Measurements from ENCODE around the gene ITGBL1.

The ITGBL1 gene

DNA sequence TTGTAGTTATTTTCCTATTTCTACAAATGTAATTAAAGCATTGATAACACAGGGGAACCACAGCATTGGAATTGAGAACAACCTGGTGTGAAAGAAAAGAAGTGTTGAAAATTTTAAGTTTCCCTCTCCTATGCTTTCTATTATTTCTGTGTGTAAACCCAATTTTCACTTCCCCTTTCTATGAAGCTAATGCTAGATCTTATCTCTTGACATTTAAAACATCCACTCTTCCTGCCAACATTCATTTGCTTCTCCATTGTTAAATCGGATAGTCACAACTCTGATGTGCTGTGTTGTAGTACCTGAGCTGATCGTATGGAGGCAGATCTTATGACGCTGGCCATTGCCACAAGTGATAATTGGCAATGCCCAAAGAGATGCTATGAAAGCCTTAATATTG lies 203.0 kb downstream of the ITGBL1 start:
- H3F3A ChIP-seq (ENCODE audit: insufficient read depth, low read length), result no peaks in the 10 kb centered on the region
- no peaks in the 10 kb centered on the region for H3K36me3 ChIP-seq (ENCODE audit: insufficient read depth, low read length)
- TF ChIP-seq EZH2 (IDR thresholded peaks at IDR 0.05; ENCODE audit: borderline replicate concordance, low read length), result no peak
- TF ChIP-seq, protein P1, sequence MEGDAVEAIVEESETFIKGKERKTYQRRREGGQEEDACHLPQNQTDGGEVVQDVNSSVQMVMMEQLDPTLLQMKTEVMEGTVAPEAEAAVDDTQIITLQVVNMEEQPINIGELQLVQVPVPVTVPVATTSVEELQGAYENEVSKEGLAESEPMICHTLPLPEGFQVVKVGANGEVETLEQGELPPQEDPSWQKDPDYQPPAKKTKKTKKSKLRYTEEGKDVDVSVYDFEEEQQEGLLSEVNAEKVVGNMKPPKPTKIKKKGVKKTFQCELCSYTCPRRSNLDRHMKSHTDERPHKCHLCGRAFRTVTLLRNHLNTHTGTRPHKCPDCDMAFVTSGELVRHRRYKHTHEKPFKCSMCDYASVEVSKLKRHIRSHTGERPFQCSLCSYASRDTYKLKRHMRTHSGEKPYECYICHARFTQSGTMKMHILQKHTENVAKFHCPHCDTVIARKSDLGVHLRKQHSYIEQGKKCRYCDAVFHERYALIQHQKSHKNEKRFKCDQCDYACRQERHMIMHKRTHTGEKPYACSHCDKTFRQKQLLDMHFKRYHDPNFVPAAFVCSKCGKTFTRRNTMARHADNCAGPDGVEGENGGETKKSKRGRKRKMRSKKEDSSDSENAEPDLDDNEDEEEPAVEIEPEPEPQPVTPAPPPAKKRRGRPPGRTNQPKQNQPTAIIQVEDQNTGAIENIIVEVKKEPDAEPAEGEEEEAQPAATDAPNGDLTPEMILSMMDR (IDR thresholded peaks at IDR 0.05; ENCODE audit: low read length), result no peak
- no peak overlapping the region for H3K9ac ChIP-seq (ENCODE audit: low read length)
- no peaks in the 10 kb centered on the region for H3K9me3 ChIP-seq (ENCODE audit: low read length)
- H4K20me1 ChIP-seq (ENCODE audit: insufficient read depth, low read length), result no peaks in the 10 kb centered on the region
- no peaks in the 10 kb centered on the region; the same call in 1 of the 2 replicates for H3K27me3 ChIP-seq (ENCODE audit: insufficient read depth, low read length)
- H3K27ac ChIP-seq (ENCODE audit: low read depth, low read length, poor library complexity, severe bottlenecking), result no peak overlapping the region
- no peak overlapping the region for H3K4me3 ChIP-seq (ENCODE audit: low read depth, low read length, poor library complexity, severe bottlenecking)
- H3K4me1 ChIP-seq (ENCODE audit: insufficient read depth, low read length, severe bottlenecking), result no peaks in the 10 kb centered on the region
- H3K4me2 ChIP-seq (ENCODE audit: low read length), result no peak overlapping the region
- H3K79me2 ChIP-seq (ENCODE audit: insufficient read depth, low read length), result no peaks in the 10 kb centered on the region
- H3K9me2 ChIP-seq (ENCODE audit: low read depth, low read length), result no peaks in the 10 kb centered on the region
- H2AFZ ChIP-seq (ENCODE audit: low read length), result no peak overlapping the region

GRCh38 chr13:101660711-101661110 lies 208.2 kb downstream of the ITGBL1 start:
- Histone ChIP-seq H2AFZ (ENCODE audit: low read length) (no peak overlapping the region), H3K9ac (ENCODE audit: low read length) (no peak overlapping the region), H3K4me3 (ENCODE audit: low read depth, low read length, poor library complexity, severe bottlenecking) (no peak overlapping the region), H3F3A (ENCODE audit: insufficient read depth, low read length) (no peaks in the 10 kb centered on the region), H3K27ac (ENCODE audit: low read depth, low read length, poor library complexity, severe bottlenecking) (no peak overlapping the region), H3K9me2 (ENCODE audit: low read depth, low read length) (no peaks in the 10 kb centered on the region), H3K36me3 (ENCODE audit: insufficient read depth, low read length) (no peaks in the 10 kb centered on the region), H3K79me2 (ENCODE audit: insufficient read depth, low read length) (no peaks in the 10 kb centered on the region), H4K20me1 (ENCODE audit: insufficient read depth, low read length) (no peaks in the 10 kb centered on the region), H3K27me3 (ENCODE audit: insufficient read depth, low read length) (no peaks in the 10 kb centered on the region), H3K4me2 (ENCODE audit: low read length) (no peak overlapping the region), H3K9me3 (ENCODE audit: low read length) (no peaks in the 10 kb centered on the region), H3K4me1 (ENCODE audit: insufficient read depth, low read length, severe bottlenecking) (no peaks in the 10 kb centered on the region)
- TF ChIP-seq, protein P1 (IDR thresholded peaks at IDR 0.05; ENCODE audit: low read length), result no peak
- no peak for TF ChIP-seq EZH2 (IDR thresholded peaks at IDR 0.05; ENCODE audit: borderline replicate concordance, low read length)

- Histone ChIP-seq H3K36me3 (ENCODE audit: insufficient read depth, low read length) (no peaks in the 10 kb centered on the region), H3K9me3 (ENCODE audit: low read length) (no peaks in the 10 kb centered on the region), H3K9me2 (ENCODE audit: low read depth, low read length) (no peaks in the 10 kb centered on the region), H3K79me2 (ENCODE audit: insufficient read depth, low read length) (no peaks in the 10 kb centered on the region), H3K4me1 (ENCODE audit: insufficient read depth, low read length, severe bottlenecking) (no peaks in the 10 kb centered on the region), H4K20me1 (ENCODE audit: insufficient read depth, low read length) (no peaks in the 10 kb centered on the region), H3K4me2 (ENCODE audit: low read length) (no peak overlapping the region), H2AFZ (ENCODE audit: low read length) (no peak overlapping the region), H3K27ac (ENCODE audit: low read depth, low read length, poor library complexity, severe bottlenecking) (no peak overlapping the region), H3F3A (ENCODE audit: insufficient read depth, low read length) (no peaks in the 10 kb centered on the region), H3K27me3 (ENCODE audit: insufficient read depth, low read length) (no peaks in the 10 kb centered on the region), H3K4me3 (ENCODE audit: low read depth, low read length, poor library complexity, severe bottlenecking) (no peak overlapping the region), H3K9ac (ENCODE audit: low read length) (no peak overlapping the region)
- TF ChIP-seq, protein P1 (IDR thresholded peaks at IDR 0.05; ENCODE audit: low read length), result no peak
- no peak for TF ChIP-seq EZH2 (IDR thresholded peaks at IDR 0.05; ENCODE audit: borderline replicate concordance, low read length)
These were observed 209.4 kb downstream of the ITGBL1 start for GRCh38 chr13:101661839-101662238.
